GM12872 (cell line): ENCODE data around the gene MEP1A.

Source experiments
- TF ChIP-seq, protein P1 (sequence below): IDR thresholded peaks from 3 replicates; pipeline ENCODE4 v1.5.1; 2011; ENCODE audit warnings: low read depth, mild to moderate bottlenecking, low read length, moderate library complexity; ENCODE audit not compliant: insufficient read depth

MEP1A gene

GRCh38 chr6:46792635-46793034 is 554 bp upstream of the MEP1A start:
- TF ChIP-seq, protein P1, sequence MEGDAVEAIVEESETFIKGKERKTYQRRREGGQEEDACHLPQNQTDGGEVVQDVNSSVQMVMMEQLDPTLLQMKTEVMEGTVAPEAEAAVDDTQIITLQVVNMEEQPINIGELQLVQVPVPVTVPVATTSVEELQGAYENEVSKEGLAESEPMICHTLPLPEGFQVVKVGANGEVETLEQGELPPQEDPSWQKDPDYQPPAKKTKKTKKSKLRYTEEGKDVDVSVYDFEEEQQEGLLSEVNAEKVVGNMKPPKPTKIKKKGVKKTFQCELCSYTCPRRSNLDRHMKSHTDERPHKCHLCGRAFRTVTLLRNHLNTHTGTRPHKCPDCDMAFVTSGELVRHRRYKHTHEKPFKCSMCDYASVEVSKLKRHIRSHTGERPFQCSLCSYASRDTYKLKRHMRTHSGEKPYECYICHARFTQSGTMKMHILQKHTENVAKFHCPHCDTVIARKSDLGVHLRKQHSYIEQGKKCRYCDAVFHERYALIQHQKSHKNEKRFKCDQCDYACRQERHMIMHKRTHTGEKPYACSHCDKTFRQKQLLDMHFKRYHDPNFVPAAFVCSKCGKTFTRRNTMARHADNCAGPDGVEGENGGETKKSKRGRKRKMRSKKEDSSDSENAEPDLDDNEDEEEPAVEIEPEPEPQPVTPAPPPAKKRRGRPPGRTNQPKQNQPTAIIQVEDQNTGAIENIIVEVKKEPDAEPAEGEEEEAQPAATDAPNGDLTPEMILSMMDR: no peak

- TF ChIP-seq, protein P1: no peak
These were observed 879 bp downstream of the MEP1A start for GRCh38 chr6:46794068-46794467.

DNA sequence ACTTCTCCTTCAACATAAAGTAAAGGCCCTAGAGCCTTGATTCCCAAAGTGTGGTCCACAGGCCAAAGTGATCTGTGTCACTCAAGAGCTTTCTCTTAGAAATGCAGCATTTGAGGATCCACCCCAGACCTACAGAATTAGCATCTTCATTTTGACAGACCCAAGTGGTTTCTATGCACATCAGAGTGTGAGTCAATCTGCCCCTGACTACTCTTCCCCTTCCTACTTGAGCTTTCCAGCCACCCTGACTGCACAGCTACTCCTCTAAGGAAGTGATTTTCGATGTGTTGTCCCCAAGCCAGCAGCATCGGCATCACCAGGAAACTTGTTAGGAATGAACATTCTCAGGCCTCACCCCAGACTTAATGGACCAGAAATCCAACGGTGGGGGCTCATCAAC is 2.6 kb downstream of the MEP1A start:
- TF ChIP-seq, protein P1: no peak

DNA sequence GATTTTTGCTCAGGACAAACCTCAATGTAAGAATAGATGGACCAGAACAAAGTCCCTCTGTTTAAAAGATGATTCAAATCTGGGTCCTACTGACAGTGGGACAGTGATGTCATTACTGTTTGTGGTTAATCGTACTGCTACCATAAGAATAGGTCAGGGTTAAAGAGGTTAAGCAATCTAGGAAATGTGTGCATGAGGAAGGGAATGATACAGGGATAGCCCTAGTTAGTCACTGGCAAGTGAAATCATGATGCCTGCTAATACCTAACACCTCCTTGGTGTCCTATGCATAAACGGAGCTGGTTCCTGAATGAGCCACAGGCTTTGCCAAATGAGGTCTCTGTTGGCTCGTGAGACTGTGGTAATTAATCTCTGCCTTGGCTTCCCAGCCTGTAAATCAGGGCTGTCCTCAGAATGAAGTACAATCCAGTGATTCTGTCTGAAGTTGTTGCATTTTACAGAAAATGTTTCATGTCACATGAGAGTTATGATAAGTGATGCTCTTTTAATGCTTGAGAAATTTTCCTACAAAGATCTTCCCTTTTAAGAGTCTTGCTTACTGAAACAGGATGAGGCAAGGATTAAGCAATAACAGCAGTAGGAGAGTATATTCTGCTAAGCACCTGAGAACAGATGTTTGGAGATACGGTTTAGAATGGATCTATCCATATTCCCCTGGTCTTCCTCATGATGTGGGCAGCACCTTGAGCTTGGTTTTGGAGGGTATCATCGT is 3.8 kb downstream of the MEP1A start:
- TF ChIP-seq, protein P1: no peak

- TF ChIP-seq, protein P1: no peak
These were observed 6.5 kb downstream of the MEP1A start for GRCh38 chr6:46799657-46800056.

DNA sequence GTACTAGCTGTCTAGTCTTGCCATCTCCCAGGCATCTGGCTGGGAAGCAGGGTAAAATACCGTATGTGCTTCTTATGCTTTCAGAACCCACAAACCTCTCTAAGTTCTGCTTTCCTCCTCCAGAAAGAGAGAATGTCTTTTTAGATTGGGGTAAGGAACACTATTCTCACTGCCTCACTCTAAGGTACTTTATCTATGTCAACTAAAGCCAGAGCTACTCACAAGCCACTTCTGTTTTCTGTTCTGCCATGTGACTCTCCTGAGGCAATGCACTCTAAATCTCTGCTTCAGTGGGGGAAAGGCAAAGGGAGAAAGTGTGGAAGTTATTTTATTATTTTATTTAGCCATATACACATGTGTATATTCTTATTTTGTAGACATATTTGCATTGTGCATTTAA is 15.6 kb downstream of the MEP1A start:
- TF ChIP-seq, protein P1: no peak

GRCh38 chr6:46815130-46815529 is 21.9 kb downstream of the MEP1A start:
- TF ChIP-seq, protein P1: no peak
